Measurements from ENCODE around the gene GPRC5A. TPM values are rescaled to one million over a fixed set of nuclear protein-coding genes. Genes with fewer than 3 reads are reported as not detected.
A peak's percentile ranks its signal among the peaks of the same experiment; 100 is the strongest.

The GPRC5A gene
- total RNA-seq, 2 experiments from 2014 or later = not detected

GRCh38 chr12:12954356-12954755 is 63.0 kb downstream of the GPRC5A start:
- Mint-ChIP-seq H3K9me3 (ENCODE audit: insufficient read depth) (no peaks in the 10 kb centered on the region), H3K27ac (no peak overlapping the region), H3K4me3 (no peak overlapping the region), H3K27me3 (ENCODE audit: low read depth) (peaks cover 8% of the 10 kb centered on the region), H3K4me1 (ENCODE audit: low read depth) (no peaks in the 10 kb centered on the region), H3K36me3 (ENCODE audit: low read depth) (no peaks in the 10 kb centered on the region)
- ChIA-PET CTCF (interaction anchor here (0.7 to 0.9 kb wide), 2 partner anchors 258 to 302 kb away, joined by 3 read pairs; no protein-coding TSS in a partner anchor), POLR2A (no interaction called here)
- ATAC-seq = no peak
- DNase-seq = no peak

DNA sequence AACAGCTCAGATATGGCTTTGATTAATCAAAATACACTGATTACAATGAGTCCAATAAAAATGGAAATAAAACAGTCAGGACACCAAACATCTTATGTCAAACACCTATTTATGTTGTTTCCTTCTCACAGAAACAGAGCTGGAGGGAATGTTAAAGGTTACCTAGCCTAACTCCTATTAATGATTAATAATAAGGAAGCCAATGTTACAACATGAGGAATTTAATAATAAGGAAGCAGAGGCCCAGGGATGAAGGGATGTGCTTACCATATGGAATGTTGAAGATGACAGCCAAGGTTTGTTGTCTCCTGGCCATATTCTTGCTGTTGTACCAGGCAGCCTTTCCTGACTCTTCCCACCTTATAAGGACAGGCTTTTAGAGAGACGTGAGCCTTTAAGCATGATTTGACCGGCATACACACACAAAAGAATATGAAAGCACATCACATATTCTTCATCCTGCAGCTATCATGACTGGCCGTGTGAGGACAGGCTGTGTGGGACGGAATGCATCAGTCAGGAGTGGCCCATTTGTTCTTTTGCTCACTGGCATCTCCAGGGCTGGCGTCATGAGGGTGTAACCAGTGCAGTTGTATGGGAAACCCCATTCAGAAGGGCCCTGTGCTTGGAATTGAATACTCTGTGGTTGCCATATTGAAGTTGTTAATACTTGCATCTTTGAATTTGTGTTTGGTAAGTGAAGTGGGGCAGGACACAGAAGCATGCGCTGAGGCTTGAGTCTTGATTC is 63.7 kb downstream of the GPRC5A start:
- ChIA-PET POLR2A (no interaction called here), CTCF (interaction anchor here (0.9 kb wide), 2 partner anchors 22 to 257 kb away, joined by 3 read pairs; no protein-coding TSS in a partner anchor)
- ATAC-seq = no peak

GRCh38 chr12:12958886-12959285 is 67.5 kb downstream of the GPRC5A start:
- DNase-seq (no peak), ATAC-seq (no peak)
- Mint-ChIP-seq H3K36me3 (ENCODE audit: low read depth) (no peaks in the 10 kb centered on the region), H3K27ac (no peak overlapping the region), H3K4me3 (no peak overlapping the region), H3K27me3 (ENCODE audit: low read depth) (peaks cover 8% of the 10 kb centered on the region), H3K4me1 (ENCODE audit: low read depth) (peaks cover under 1% of the 10 kb centered on the region), H3K9me3 (ENCODE audit: insufficient read depth) (no peaks in the 10 kb centered on the region)
- ChIA-PET POLR2A (no interaction called here), CTCF (no interaction called here)

More for the DNA sequence above, 63.7 kb downstream of the GPRC5A start:
- no peak for DNase-seq
- Mint-ChIP-seq H3K9me3 (ENCODE audit: insufficient read depth) (no peaks in the 10 kb centered on the region), H3K27ac (no peak overlapping the region), H3K4me3 (no peak overlapping the region), H3K27me3 (ENCODE audit: low read depth) (peaks cover 8% of the 10 kb centered on the region), H3K36me3 (ENCODE audit: low read depth) (no peaks in the 10 kb centered on the region), H3K4me1 (ENCODE audit: low read depth) (no peaks in the 10 kb centered on the region)

DNA sequence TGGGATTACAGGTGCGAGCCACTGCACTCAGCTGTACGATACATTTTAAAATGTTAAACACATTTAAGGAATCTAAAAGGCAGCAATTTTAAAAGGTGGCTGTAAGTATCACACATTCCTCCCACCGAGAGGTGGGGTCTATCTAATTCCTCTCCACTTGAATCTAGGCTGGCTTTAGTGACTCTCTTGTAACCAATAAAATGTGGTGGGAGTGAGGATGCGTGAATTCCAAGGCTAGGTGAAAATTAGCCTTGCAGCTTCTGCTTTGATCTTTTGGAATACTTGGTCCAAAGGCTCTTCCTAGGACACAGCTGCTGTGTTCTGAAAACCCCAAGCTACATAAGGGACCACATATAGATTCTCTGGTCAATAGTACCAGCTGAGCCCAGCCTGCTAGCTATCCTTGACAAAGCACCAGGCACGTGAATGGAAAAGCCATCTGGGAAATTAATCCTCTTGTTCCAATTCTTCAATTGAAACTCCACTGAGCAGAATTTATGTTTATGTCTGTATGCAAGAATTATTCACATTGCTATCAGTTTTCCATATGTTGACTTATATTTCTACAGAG is 69.4 kb downstream of the GPRC5A start:
- CTCF ChIA-PET = interaction anchor here (0.9 to 1.2 kb wide), 2 partner anchors 251 to 296 kb away, joined by 3 read pairs; no protein-coding TSS in a partner anchor

GRCh38 chr12:12964255-12964654 is 72.9 kb downstream of the GPRC5A start:
- ChIA-PET POLR2A (no interaction called here), CTCF (interaction anchor here (1.3 kb wide), 1 partner anchor 12 kb away, joined by 3 read pairs; no protein-coding TSS in a partner anchor)
- ATAC-seq (peak; percentile 49), DNase-seq (no peak)
- peaks cover 10% of the 10 kb centered on the region for H3K4me1 Mint-ChIP-seq (ENCODE audit: low read depth)
- H3K27me3 Mint-ChIP-seq (ENCODE audit: low read depth) = no peaks in the 10 kb centered on the region
- peak overlapping the region; percentile 78 for H3K27ac Mint-ChIP-seq
- no peak overlapping the region for H3K4me3 Mint-ChIP-seq
- H3K9me3 Mint-ChIP-seq (ENCODE audit: insufficient read depth) = no peaks in the 10 kb centered on the region
- H3K36me3 Mint-ChIP-seq (ENCODE audit: low read depth) = peaks cover 3% of the 10 kb centered on the region

More for the DNA sequence above, 69.4 kb downstream of the GPRC5A start:
- H3K27ac Mint-ChIP-seq = no peak overlapping the region
- POLR2A ChIA-PET = no interaction called here
- H3K36me3 Mint-ChIP-seq (ENCODE audit: low read depth) = peaks cover 3% of the 10 kb centered on the region
- H3K4me1 Mint-ChIP-seq (ENCODE audit: low read depth) = peaks cover 10% of the 10 kb centered on the region
- ATAC-seq = no peak
- no peak overlapping the region for H3K4me3 Mint-ChIP-seq
- H3K27me3 Mint-ChIP-seq (ENCODE audit: low read depth) = peaks cover 5% of the 10 kb centered on the region
- no peak for DNase-seq
- H3K9me3 Mint-ChIP-seq (ENCODE audit: insufficient read depth) = no peaks in the 10 kb centered on the region

DNA sequence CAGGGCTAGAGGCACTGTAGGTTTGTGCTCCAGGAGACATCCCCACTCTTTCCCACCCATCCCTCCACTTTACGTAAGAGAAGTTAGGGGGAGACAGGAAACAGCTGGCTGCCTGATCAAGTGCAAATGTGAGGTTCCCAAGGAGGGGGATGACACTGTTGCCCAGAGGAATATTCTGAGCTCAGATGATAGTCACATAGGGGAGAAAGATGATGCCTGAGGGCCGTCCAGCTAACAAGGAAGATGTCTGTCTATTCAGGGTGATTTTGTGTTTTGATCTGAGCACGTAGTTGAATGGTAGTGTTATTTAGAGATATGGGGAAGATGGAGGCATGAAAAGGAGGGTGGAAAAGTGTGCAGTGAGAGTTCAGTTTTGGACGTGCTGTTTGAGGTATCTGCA is 74.5 kb downstream of the GPRC5A start:
- H3K27me3 Mint-ChIP-seq (ENCODE audit: low read depth) = no peaks in the 10 kb centered on the region
- no peak overlapping the region for H3K27ac Mint-ChIP-seq
- POLR2A ChIA-PET = no interaction called here
- peaks cover 10% of the 10 kb centered on the region for H3K4me1 Mint-ChIP-seq (ENCODE audit: low read depth)
- H3K4me3 Mint-ChIP-seq = no peak overlapping the region
- DNase-seq (no peak), ATAC-seq (no peak)
- H3K9me3 Mint-ChIP-seq (ENCODE audit: insufficient read depth) = no peaks in the 10 kb centered on the region
- peaks cover 3% of the 10 kb centered on the region for H3K36me3 Mint-ChIP-seq (ENCODE audit: low read depth)
- CTCF ChIA-PET = no interaction called here

Other genes starting within 250 kb of the GPRC5A start
- 10 to 100 TPM in 1 of 2 experiments, 1 to 10 TPM in 1; 7.9 to 11.0 TPM for gene GPR19, start 195.4 kb upstream of the GPRC5A start, total RNA-seq
- gene CDKN1B, start 174.2 kb upstream of the GPRC5A start, total RNA-seq = 10 to 100 TPM; 90.5 to 96.7 TPM
- 10 to 100 TPM; 11.0 to 11.1 TPM for gene APOLD1, start 105.9 kb upstream of the GPRC5A start, total RNA-seq
- 10 to 100 TPM; 56.8 to 57.8 TPM for gene DDX47, start 78.2 kb upstream of the GPRC5A start, total RNA-seq
- gene GPRC5D, start 60.6 kb downstream of the GPRC5A start, total RNA-seq = not detected
- gene HEBP1, start 108.7 kb downstream of the GPRC5A start, total RNA-seq = 10 to 100 TPM; 13.2 to 14.6 TPM
- gene FAM234B, start 152.8 kb downstream of the GPRC5A start, total RNA-seq = 1 to 10 TPM; 4.2 to 4.3 TPM
- not detected for gene GSG1, start 212.1 kb downstream of the GPRC5A start, total RNA-seq

Measured in activated CD8-positive, alpha-beta T cell treated with anti-CD3 and anti-CD28 coated beads, Interleukin-2, amount 10 ng/mL, durations not matched to agents 7 days and 5 days (primary cell).